Raji (cell line): Measurements from ENCODE around the gene CBY1.

Experiments
- POLR2A ChIP-seq: IDR thresholded peaks from 2 replicates; pipeline ENCODE4 v1.6.1; 2011; ENCODE audit warnings: low read depth, low read length, control low read depth; ENCODE audit not compliant: insufficient read depth

Gene CBY1

DNA sequence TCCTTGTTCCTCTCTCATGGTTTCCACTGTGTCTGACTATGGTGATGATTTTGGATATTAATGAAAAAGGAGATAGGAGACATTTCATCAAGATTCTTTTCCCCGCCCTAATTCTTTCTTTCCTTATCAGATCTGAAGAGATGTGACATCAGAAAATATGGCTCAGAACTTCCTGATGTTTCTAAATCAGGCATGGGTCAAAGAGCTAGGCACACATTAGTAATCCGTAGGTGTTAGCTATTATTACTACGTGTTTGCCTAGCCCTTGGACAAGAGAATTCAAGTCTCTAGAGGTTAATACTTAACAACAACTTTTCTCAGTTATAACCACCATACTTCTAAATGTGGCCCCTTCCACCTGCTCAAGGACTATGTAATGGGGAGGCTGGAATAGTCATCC is 38.5 kb downstream of the CBY1 start:
- no peak for TF ChIP-seq POLR2A

DNA sequence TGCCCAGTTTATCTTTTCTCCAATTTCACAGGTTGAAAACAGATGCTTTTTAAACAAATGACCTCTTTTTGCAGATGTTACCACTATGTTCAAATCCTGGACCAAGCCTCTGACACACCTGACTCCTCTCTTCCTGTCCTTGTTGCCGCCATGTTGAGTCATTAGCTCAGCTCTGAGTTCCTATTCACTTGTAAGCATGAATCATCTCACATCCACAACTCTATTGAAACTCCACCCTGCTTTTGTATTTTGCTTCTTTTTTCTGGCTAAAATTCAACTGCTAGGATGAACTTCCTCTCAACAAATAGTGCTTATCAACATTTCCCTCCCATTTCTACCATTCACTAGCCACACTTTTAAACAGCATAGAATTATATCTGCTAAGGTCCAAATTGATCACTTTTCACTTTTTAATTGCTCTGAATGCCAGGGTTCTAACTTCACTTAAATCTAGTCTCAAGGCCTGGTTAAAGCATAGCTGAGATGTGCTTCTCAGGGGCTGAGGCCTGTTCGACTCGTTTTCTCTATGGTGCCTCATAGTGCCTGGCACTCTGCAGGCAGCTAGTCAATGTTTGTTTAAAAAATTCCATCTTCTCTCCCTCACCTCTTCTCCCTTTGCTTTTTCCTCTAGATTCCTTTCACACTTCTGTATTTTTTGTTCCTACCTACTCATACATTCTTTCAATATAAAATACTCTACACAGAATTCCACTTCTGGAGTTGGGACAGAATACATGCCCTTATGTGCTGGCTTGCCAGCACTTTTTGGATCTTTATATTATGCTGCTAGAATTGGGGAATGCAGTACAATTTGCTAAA is 40.4 kb downstream of the CBY1 start:
- no peak for TF ChIP-seq POLR2A

DNA sequence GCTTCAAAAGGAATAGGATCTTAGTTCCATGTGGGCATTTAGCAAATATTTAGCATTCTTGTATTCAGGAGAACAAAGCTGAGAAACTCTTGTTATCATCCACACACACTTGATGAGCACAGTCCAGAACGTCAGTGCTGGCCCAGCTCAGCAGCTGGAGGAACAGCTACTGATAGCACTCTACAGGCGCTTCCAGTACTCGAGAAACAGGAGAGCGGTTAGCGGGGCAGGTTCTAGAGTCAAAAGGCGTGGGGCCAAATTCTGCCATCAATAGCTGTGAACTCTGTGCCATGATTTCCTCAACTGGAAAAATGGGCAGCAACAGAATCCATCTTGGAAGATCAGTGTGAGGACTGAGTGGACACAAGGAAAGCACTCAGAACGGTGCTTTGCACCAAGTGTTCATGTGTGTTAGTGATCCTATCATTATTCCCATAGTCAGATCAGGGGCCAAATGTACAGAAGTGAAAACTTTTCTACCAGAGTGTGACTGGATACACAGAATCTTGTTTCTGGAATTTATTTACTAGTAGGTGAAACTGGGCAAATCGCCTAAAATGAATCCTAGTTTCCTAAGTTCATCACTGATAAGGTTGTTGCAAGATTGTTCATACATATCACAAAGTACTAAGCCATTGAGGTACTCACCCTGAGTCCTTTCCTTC is 41.1 kb downstream of the CBY1 start:
- TF ChIP-seq POLR2A = no peak

DNA sequence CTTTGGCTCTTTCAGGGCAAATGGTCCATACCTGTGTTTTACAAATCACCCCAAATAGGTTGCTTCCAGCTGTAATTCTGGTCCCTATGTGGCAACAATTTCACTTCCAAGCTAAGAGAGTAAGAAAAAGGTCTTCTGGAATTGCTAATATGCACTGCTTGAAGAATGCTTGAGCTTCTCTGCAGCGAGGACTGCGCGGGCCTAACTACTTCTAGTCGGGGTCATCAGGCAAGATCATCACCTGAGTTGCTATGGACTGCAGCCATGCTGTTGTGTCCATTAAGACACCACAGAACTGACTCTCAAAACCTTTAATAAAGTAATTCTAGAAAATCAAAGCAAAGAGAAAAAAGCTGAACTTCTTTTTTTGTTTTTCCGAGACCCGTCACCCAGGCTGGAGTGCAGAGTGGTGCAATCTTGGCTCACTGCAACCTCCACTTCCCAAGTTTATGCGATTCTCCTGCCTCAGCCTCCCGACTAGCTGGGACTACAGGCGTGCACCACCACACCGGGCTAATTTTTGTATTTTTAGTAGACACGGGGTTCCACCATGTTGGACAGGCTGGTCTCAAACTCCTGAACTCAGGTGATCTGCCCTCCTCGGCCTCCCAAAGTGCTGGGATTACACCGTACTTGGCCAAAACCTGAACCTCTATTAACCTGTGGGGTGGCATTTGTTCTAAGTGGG is 42.1 kb downstream of the CBY1 start:
- no peak for TF ChIP-seq POLR2A

DNA sequence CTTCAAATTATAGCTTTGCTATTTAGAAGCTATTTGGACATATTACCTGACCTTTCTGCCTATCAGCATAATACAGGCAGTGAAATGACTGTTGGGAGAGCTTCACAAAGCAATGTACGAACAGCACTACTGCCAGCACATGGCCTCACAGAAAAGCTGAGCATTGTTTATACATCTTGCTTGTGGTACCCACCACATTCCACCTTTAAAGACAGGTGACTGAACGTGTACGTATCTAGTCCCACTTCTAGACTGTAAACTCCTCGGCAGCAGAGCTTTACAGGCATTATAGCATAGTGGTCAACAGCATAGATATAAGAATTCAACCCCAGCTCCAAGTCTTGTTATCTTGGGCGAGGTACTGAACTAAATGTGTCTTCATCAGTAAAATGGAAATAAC is 42.7 kb downstream of the CBY1 start:
- no peak for TF ChIP-seq POLR2A

DNA sequence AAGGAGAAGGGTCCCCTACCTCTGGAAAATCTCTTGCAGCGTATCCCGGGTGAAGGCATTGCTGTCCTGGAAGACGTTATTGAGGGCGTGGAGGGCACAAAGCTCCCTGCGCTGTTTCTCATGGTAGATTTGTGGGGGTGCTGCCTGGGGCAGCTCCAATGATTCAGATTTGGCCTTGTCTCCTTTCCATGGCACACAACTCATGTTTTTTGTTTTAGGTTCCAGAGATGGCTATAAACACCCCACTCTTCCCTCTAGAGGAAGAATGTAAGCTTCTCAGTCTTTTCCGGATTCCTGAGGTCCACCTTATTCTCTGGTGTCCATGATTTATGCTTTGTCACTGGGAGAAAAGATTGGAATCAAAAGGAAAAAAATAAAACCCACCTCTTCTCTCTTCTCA is 43.3 kb downstream of the CBY1 start:
- no peak for TF ChIP-seq POLR2A

DNA sequence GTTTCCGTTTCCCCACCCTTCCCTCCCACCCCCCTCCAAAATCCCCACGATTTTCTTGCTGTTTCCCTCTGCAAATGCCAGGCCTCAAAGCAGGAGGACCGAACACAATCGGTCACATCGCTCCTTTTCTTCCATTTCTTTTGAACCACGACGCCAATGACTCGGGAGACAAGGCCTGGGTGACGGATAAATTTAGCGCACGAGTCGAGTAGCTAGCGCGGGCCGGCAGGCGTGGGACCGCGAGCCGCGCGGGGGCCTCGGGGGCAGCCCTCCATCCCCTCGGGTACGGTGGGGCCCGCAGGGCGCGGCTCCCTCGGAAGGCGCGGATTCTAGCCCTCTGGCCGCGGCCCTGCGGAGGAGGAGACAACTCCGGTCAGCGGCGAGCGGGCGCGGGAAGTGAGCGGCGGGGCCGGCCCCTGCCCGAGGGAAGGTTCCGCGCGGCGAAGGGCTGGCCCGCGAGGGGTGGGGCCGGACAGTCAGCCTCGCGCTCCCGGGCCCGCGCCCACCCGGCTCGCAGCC is 43.9 kb downstream of the CBY1 start:
- no peak for TF ChIP-seq POLR2A

DNA sequence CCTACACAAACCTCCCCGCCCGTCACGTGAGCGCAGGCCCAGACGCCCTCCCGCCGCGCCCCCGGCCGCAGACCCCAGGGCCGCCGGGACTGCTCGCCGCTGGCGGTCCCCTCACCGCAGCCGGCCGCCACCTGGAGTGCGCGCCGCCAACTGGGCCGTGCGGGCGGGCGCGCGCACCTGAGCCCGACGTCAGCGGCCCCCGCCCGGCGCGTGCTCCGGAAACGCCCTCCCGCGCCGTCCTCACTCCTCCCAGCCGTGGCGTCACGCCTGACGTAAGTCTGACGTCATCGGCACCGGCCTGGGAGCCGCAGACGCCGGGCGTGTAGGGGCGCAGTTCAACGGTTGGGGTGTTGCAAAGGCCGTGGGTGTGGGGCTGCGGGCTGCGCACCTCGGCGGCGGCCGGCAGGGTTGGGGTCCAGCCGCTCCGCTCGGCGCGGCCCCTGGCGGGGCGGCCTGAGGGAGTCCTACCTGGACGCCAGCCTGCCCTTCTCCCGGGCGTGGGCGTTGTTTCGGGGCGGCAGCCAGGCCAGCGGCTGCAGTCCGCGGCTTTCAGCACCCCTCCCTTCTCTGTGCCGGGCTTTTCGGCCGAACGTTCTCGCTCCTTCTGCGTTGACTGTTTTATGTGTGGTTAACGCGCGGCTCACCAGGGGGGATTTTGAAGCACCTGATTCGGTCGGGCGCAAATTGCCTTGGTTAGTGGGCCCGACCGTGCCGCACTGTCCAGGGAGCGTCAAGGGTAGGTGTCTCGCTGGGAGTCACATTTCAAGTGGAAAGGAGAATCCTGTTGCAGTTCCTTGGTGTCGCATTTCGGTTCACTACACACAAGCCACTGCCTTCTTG is 44.6 kb downstream of the CBY1 start, which contains the start of gene JOSD1:
JOSD1 (minus strand) TSS at position 155 of the 840 bp plus-strand sequence. CDS start 956 bp downstream, outside the sequence.
- TF ChIP-seq POLR2A = peak; percentile 90

DNA sequence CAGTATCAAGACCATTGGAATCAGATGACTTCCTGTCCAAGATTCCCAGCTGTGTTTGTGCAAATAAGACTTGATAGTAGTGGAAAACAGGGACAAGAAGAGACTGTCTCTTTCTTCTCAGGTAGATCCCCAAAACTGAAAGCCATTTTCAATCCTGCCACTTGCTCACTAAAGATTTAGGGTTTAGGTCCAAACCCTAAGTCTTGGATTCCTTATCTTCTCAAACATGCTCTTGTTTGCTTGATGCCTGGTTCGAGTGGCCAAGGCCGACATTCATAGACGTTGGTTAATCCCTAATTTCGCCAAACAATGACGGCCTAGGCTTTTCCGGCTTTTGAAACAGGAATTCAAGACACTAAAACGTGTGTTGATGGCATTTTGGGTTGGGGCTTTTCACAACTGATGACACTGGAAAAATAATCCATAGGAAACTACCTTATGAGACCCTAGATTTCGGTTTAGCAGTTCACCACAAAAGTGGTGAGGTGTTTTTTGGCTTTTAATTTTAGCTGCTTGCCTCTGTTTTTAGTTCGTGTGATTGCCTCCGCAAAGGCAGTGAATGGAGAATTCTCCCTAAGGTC is 48.3 kb downstream of the CBY1 start:
- TF ChIP-seq POLR2A = no peak

DNA sequence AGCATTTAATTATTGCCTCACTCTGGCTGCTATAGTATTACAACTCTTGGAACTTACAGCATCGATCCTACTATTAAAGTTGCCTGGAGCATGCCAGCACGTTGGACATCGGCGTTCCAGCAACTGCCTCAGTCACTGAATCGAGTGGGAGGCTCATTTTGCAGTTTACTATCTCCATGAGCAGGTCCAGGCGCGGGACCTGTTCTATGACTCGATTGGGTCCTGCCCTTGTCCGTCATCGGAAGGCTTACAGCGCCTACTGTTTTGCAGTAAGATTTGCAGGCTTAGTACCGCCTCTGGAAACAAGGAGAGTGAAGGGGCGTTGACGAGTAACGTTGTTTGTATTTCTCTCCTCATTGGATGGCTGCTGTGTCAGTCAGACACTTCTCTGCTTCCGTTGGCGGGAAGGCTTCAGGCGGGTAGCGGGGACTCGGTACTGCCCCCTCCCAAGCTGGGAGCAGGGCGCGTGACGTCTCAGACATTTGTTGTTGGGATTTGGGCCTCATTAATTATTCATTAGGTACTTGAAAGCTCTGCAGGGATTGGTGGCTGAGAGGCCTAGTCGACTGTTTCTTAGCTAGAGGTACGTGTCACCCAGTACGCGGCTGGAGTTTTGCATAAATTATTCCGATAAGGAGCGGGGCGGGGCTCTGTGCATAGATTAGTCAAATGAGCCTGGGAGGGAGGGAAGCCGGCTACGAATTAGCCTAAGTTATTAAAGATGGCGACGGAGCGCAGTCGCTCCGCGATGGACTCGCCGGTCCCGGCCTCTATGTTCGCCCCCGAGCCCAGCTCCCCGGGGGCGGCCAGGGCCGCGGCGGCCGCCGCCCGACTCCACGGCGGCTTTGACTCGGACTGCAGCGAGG is 49.0 kb downstream of the CBY1 start, which contains the start of gene GTPBP1:
GTPBP1 (plus strand) TSS at position 710 of the 866 bp plus-strand sequence; CDS start at position 722, 12 bp downstream.
- TF ChIP-seq POLR2A = peak; percentile 90

DNA sequence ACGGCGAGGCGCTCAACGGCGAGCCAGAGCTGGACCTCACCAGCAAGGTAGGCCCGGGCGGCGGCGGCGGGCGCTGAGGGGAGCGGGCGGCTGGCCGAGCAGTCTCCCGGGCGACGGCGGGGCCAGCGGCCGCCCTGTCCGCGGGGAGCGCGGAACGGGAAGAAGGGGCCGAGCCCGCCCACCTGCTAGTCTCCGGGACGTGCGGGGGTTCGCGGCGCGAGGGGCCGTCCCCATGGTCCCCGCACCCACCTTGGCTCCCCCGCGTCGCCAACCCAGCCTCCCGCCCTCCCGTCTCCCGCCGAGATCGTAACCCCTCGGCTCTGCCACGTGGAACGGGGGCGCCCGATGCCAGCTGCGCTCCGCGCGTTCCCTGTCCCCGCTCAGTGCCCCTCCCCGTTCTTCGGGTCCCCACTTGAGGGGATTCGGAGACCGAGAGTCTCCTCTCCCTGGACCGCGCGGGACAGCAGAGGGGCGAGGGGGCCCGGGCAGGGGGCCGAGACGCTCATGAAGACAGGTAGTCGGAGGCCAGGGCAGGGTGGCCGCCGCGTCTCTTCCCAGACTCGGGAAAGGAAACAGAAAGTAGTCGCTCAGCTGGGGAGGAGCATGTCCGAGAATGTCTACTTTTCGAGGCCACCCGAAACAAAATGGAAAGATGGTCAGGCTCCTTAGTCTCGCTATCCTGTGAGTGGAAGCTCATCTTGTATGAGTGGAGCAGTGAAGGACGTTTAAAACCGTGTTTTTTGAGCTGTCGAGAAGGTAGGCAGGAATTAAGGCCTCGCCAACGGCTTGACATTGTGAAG is 49.9 kb downstream of the CBY1 start:
- TF ChIP-seq POLR2A = no peak

DNA sequence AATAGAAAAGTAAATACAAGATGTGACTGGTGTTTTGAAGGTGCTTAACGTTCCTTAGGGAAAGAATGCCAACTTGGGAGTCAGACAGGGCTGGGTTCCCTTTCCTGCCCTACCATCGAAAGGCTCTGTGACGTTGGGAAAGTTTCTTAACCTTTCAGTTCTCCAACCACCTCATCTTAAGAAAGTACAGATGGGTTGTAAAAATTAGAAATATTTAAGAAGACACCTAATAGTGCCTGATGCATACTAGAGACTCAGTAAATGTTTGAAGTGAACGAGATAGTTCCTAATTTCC is 50.4 kb downstream of the CBY1 start:
- TF ChIP-seq POLR2A = no peak

DNA sequence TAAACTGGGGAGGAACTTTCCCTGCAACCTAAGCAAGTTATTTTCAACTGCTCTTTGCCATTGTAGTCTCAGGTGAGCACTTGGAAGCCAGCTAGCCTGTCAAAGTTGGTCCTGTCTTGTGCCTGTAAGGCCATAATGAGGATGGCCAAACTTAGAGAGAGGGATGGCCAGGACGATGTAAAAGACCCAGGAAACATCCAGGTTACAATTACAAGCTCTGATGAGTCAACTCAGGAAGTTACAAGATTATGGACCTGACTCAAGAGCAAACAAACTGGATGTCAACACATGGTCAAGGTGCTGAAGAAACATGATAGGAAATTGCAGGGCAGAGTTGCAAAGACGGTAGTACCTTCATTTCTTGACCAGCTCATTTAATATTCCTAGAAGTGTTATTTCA is 50.9 kb downstream of the CBY1 start:
- TF ChIP-seq POLR2A = no peak

DNA sequence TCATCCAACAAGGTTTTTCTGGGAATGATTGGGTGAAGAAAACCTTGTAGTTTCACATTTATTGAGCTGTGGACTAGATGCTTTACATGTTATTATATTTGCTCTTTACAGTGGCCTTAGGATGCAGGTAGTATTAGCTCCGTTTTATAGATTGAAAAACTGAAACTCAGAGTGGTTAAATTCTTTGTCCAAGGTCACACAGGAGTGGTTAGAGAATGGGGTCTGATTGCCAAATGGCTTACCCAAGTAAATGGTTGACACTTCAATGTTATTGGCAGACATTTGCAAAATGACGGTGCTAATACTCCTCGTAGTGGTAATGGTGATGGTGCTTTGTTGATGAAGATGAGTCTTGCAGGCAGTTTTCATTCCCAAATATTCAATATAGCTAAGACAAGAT is 51.5 kb downstream of the CBY1 start:
- TF ChIP-seq POLR2A = no peak
